ENCODE data around the gene STXBP6.
A peak's percentile ranks its signal among the peaks of the same experiment; 100 is the strongest.

STXBP6 gene

GRCh38 chr14:24900269-24901100 is 149.5 kb downstream of the STXBP6 start:
- Histone ChIP-seq H3K4me1 (ENCODE audit: control extremely low read depth in 1 of 4, control insufficient read depth in 4 of 4, insufficient read depth in 4 of 4, low read length in 3 of 4) (peaks cover 0 to 2% (median under 1%) of the 10 kb centered on the region in 4 experiments), H3K36me3 (ENCODE audit: control insufficient read depth in 4 of 4, insufficient read depth in 4 of 4, low read length in 3 of 4) (peaks cover 0 to 3% (median 0%) of the 10 kb centered on the region in 4 experiments), H3K27me3 (replicated peaks in 2 of 5; ENCODE audit: control insufficient read depth in 4 of 5, insufficient read depth in 5 of 5, low read length in 4 of 5) (no peaks in the 10 kb centered on the region), H3K27ac (ENCODE audit: insufficient read depth in 1 of 2, low read depth in 1 of 2, low read length in 2 of 2, poor library complexity in 1 of 2, severe bottlenecking in 2 of 2) (no peak overlapping the region), H3K4me3 (ENCODE audit: control insufficient read depth in 1 of 7, extremely low read depth in 1 of 7, insufficient read depth in 4 of 7, low read depth in 2 of 7, low read length in 6 of 7) (no peak overlapping the region), H3K9me3 (ENCODE audit: control extremely low read depth in 1 of 5, control insufficient read depth in 4 of 5, insufficient read depth in 2 of 5, low read depth in 1 of 5, low read length in 4 of 5) (no peaks in the 10 kb centered on the region)
- CTCF ChIA-PET: interaction anchor here (0.6 to 1.1 kb wide), 2 partner anchors 21 to 626 kb away, joined by 3 read pairs; no protein-coding TSS in a partner anchor
- 92% methylated on average over 3 of the region's 6 CpGs for WGBS (ENCODE audit: insufficient coverage)
- no peak for DNase-seq
- POLR2A ChIA-PET: no interaction called here

GRCh38 chr14:24897793-24898192 is 152.2 kb downstream of the STXBP6 start:
- CTCF ChIA-PET: no interaction called here

GRCh38 chr14:24895622-24896021 is 154.3 kb downstream of the STXBP6 start:
- peaks cover 0 to 5% (median 0%) of the 10 kb centered on the region in 5 experiments for H3K9me3 ChIP-seq (ENCODE audit: control extremely low read depth in 1 of 5, control insufficient read depth in 4 of 5, insufficient read depth in 2 of 5, low read depth in 1 of 5, low read length in 4 of 5)
- no peak overlapping the region for H3K27ac ChIP-seq (ENCODE audit: insufficient read depth in 1 of 2, low read depth in 1 of 2, low read length in 2 of 2, poor library complexity in 1 of 2, severe bottlenecking in 2 of 2)
- no peak overlapping the region for H3K4me3 ChIP-seq (ENCODE audit: control insufficient read depth in 1 of 7, extremely low read depth in 1 of 7, insufficient read depth in 4 of 7, low read depth in 2 of 7, low read length in 6 of 7)
- no peaks in the 10 kb centered on the region for H3K27me3 ChIP-seq (replicated peaks in 2 of 5; ENCODE audit: control insufficient read depth in 4 of 5, insufficient read depth in 5 of 5, low read length in 4 of 5)
- CTCF ChIA-PET: interaction anchor here (1.1 kb wide), 1 partner anchor 9 kb away, joined by 4 read pairs; no protein-coding TSS in a partner anchor
- no peaks in the 10 kb centered on the region for H3K36me3 ChIP-seq (ENCODE audit: control insufficient read depth in 4 of 4, insufficient read depth in 4 of 4, low read length in 3 of 4)
- H3K4me1 ChIP-seq (ENCODE audit: control extremely low read depth in 1 of 4, control insufficient read depth in 4 of 4, insufficient read depth in 4 of 4, low read length in 3 of 4): peaks cover 0 to 4% (median 1%) of the 10 kb centered on the region in 4 experiments
- peak in 1 of 3 donors; percentile 40 for DNase-seq
- POLR2A ChIA-PET: no interaction called here
- WGBS (ENCODE audit: insufficient coverage): no CpG with 5 or more reads among the region's 4 CpGs

More at GRCh38 chr14:24897793-24898192, 152.2 kb downstream of the STXBP6 start:
- Histone ChIP-seq H3K27me3 (replicated peaks in 2 of 5; ENCODE audit: control insufficient read depth in 4 of 5, insufficient read depth in 5 of 5, low read length in 4 of 5) (no peaks in the 10 kb centered on the region), H3K27ac (ENCODE audit: insufficient read depth in 1 of 2, low read depth in 1 of 2, low read length in 2 of 2, poor library complexity in 1 of 2, severe bottlenecking in 2 of 2) (no peak overlapping the region), H3K4me1 (ENCODE audit: control extremely low read depth in 1 of 4, control insufficient read depth in 4 of 4, insufficient read depth in 4 of 4, low read length in 3 of 4) (peaks cover 0 to 4% (median 1%) of the 10 kb centered on the region in 4 experiments), H3K9me3 (ENCODE audit: control extremely low read depth in 1 of 5, control insufficient read depth in 4 of 5, insufficient read depth in 2 of 5, low read depth in 1 of 5, low read length in 4 of 5) (no peaks in the 10 kb centered on the region), H3K36me3 (ENCODE audit: control insufficient read depth in 4 of 4, insufficient read depth in 4 of 4, low read length in 3 of 4) (no peaks in the 10 kb centered on the region), H3K4me3 (ENCODE audit: control insufficient read depth in 1 of 7, extremely low read depth in 1 of 7, insufficient read depth in 4 of 7, low read depth in 2 of 7, low read length in 6 of 7) (no peak overlapping the region)
- DNase-seq: no peak
- POLR2A ChIA-PET: no interaction called here
- WGBS (ENCODE audit: insufficient coverage): 100% methylated on average over 1 of the region's 3 CpGs

- H3K27me3 ChIP-seq (replicated peaks in 2 of 5; ENCODE audit: control insufficient read depth in 4 of 5, insufficient read depth in 5 of 5, low read length in 4 of 5): no peaks in the 10 kb centered on the region
- H3K36me3 ChIP-seq (ENCODE audit: control insufficient read depth in 4 of 4, insufficient read depth in 4 of 4, low read length in 3 of 4): no peaks in the 10 kb centered on the region
- no peak for DNase-seq
- no peak overlapping the region for H3K4me3 ChIP-seq (ENCODE audit: control insufficient read depth in 1 of 7, extremely low read depth in 1 of 7, insufficient read depth in 4 of 7, low read depth in 2 of 7, low read length in 6 of 7)
- H3K9me3 ChIP-seq (ENCODE audit: control extremely low read depth in 1 of 5, control insufficient read depth in 4 of 5, insufficient read depth in 2 of 5, low read depth in 1 of 5, low read length in 4 of 5): peaks cover 0 to 7% (median 0%) of the 10 kb centered on the region in 5 experiments
- peaks cover 0 to 4% (median 1%) of the 10 kb centered on the region in 4 experiments for H3K4me1 ChIP-seq (ENCODE audit: control extremely low read depth in 1 of 4, control insufficient read depth in 4 of 4, insufficient read depth in 4 of 4, low read length in 3 of 4)
- POLR2A ChIA-PET: no interaction called here
- CTCF ChIA-PET: no interaction called here
- no peak overlapping the region for H3K27ac ChIP-seq (ENCODE audit: insufficient read depth in 1 of 2, low read depth in 1 of 2, low read length in 2 of 2, poor library complexity in 1 of 2, severe bottlenecking in 2 of 2)
- 67% methylated on average over 3 of the region's 4 CpGs for WGBS (ENCODE audit: insufficient coverage)
These were observed 154.7 kb downstream of the STXBP6 start for GRCh38 chr14:24895243-24895583.

- no peak for DNase-seq
- H3K9me3 ChIP-seq (ENCODE audit: control extremely low read depth in 1 of 5, control insufficient read depth in 4 of 5, insufficient read depth in 2 of 5, low read depth in 1 of 5, low read length in 4 of 5): peaks cover 0 to 7% (median 0%) of the 10 kb centered on the region in 5 experiments
- no peaks in the 10 kb centered on the region for H3K27me3 ChIP-seq (replicated peaks in 2 of 5; ENCODE audit: control insufficient read depth in 4 of 5, insufficient read depth in 5 of 5, low read length in 4 of 5)
- no peak overlapping the region for H3K27ac ChIP-seq (ENCODE audit: insufficient read depth in 1 of 2, low read depth in 1 of 2, low read length in 2 of 2, poor library complexity in 1 of 2, severe bottlenecking in 2 of 2)
- CTCF ChIA-PET: no interaction called here
- H3K4me3 ChIP-seq (ENCODE audit: control insufficient read depth in 1 of 7, extremely low read depth in 1 of 7, insufficient read depth in 4 of 7, low read depth in 2 of 7, low read length in 6 of 7): no peak overlapping the region
- 65% methylated on average over 2 of the region's 5 CpGs for WGBS (ENCODE audit: insufficient coverage)
- peaks cover 0 to 4% (median 1%) of the 10 kb centered on the region in 4 experiments for H3K4me1 ChIP-seq (ENCODE audit: control extremely low read depth in 1 of 4, control insufficient read depth in 4 of 4, insufficient read depth in 4 of 4, low read length in 3 of 4)
- POLR2A ChIA-PET: no interaction called here
- no peaks in the 10 kb centered on the region for H3K36me3 ChIP-seq (ENCODE audit: control insufficient read depth in 4 of 4, insufficient read depth in 4 of 4, low read length in 3 of 4)
These were observed 155.2 kb downstream of the STXBP6 start for GRCh38 chr14:24894583-24895242.

- Histone ChIP-seq H3K36me3 (ENCODE audit: control insufficient read depth in 4 of 4, insufficient read depth in 4 of 4, low read length in 3 of 4) (no peaks in the 10 kb centered on the region), H3K27me3 (replicated peaks in 2 of 5; ENCODE audit: control insufficient read depth in 4 of 5, insufficient read depth in 5 of 5, low read length in 4 of 5) (no peaks in the 10 kb centered on the region), H3K9me3 (ENCODE audit: control extremely low read depth in 1 of 5, control insufficient read depth in 4 of 5, insufficient read depth in 2 of 5, low read depth in 1 of 5, low read length in 4 of 5) (peaks cover 0 to 7% (median 0%) of the 10 kb centered on the region in 5 experiments), H3K27ac (ENCODE audit: insufficient read depth in 1 of 2, low read depth in 1 of 2, low read length in 2 of 2, poor library complexity in 1 of 2, severe bottlenecking in 2 of 2) (no peak overlapping the region), H3K4me3 (ENCODE audit: control insufficient read depth in 1 of 7, extremely low read depth in 1 of 7, insufficient read depth in 4 of 7, low read depth in 2 of 7, low read length in 6 of 7) (no peak overlapping the region), H3K4me1 (ENCODE audit: control extremely low read depth in 1 of 4, control insufficient read depth in 4 of 4, insufficient read depth in 4 of 4, low read length in 3 of 4) (peaks cover 0 to 4% (median 1%) of the 10 kb centered on the region in 4 experiments)
- no peak for DNase-seq
- ChIA-PET CTCF (no interaction called here), POLR2A (no interaction called here)
- 88% methylated on average over 3 of the region's 6 CpGs for WGBS (ENCODE audit: insufficient coverage)
These were observed 157.4 kb downstream of the STXBP6 start for GRCh38 chr14:24892497-24893051.
